Astrocyte (in vitro differentiated cells and primary cell): ENCODE measurements around the gene PLEKHM3. TPM values are rescaled to one million over a fixed set of nuclear protein-coding genes. Genes with fewer than 3 reads are reported as not detected.

ENCODE experiments used
- DNase-seq: peaks from one replicate; pipeline ENCODE4 v3.0.0-alpha.2; 2010; ENCODE audit warnings: low read depth
- FAIRE-seq: peaks from 2 replicates; lab custom pipeline; 2011; peaks lifted over from hg19 to GRCh38; lab: Jason Lieb, UNC
- H2AFZ ChIP-seq: 2 replicates; pipeline ENCODE4 v1.6.0; 2012; ENCODE audit warnings: low read depth, low read length, inconsistent platforms
- H3K27ac ChIP-seq: 2 replicates; pipeline ENCODE4 v1.5.1; 2011; ENCODE audit warnings: low read depth, low read length, inconsistent platforms
- H3K27me3 ChIP-seq: 2 replicates; pipeline ENCODE4 v1.6.0; 2011; ENCODE audit warnings: low read length, inconsistent platforms; ENCODE audit not compliant: insufficient read depth
- H3K36me3 ChIP-seq: 2 replicates; pipeline ENCODE4 v1.5.1; 2011; ENCODE audit warnings: low read length, inconsistent platforms; ENCODE audit not compliant: insufficient read depth
- H3K4me1 ChIP-seq: 2 replicates; pipeline ENCODE4 v1.5.1; 2011; ENCODE audit warnings: low read length, inconsistent platforms; ENCODE audit not compliant: insufficient read depth
- H3K4me2 ChIP-seq: 2 replicates; pipeline ENCODE4 v1.6.0; 2012; ENCODE audit warnings: low read length, inconsistent platforms
- H3K4me3 ChIP-seq: 2 replicates; pipeline ENCODE4 v1.5.1; 2011; ENCODE audit warnings: low read depth, mild to moderate bottlenecking, low read length, inconsistent platforms; ENCODE audit not compliant: insufficient read depth
- H3K79me2 ChIP-seq: 2 replicates; pipeline ENCODE4 v1.6.0; 2012; ENCODE audit warnings: mild to moderate bottlenecking, low read length, inconsistent platforms; ENCODE audit not compliant: insufficient read depth
- H3K9ac ChIP-seq: 2 replicates; pipeline ENCODE4 v1.6.0; 2012; ENCODE audit warnings: mild to moderate bottlenecking, low read length, inconsistent platforms
- H3K9me3 ChIP-seq: 2 replicates; pipeline ENCODE4 v1.5.1; 2012; ENCODE audit warnings: low read depth, mild to moderate bottlenecking, low read length, inconsistent platforms; ENCODE audit not compliant: insufficient read depth
- H4K20me1 ChIP-seq: 2 replicates; pipeline ENCODE4 v1.6.0; 2012; ENCODE audit warnings: low read length, inconsistent platforms; ENCODE audit not compliant: insufficient read depth
- H3K27ac Mint-ChIP-seq: one replicate; pipeline ENCODE4 v1.8.0; 2021; ENCODE audit warnings: mild to moderate bottlenecking, mixed read lengths; ENCODE audit not compliant: unreplicated experiment
- H3K27me3 Mint-ChIP-seq: one replicate; pipeline ENCODE4 v1.8.0; 2021; ENCODE audit warnings: low read depth, mixed read lengths; ENCODE audit not compliant: unreplicated experiment
- H3K36me3 Mint-ChIP-seq: one replicate; pipeline ENCODE4 v1.8.0; 2021; ENCODE audit warnings: low read depth, mixed read lengths; ENCODE audit not compliant: unreplicated experiment
- H3K4me1 Mint-ChIP-seq: one replicate; pipeline ENCODE4 v1.8.0; 2021; ENCODE audit warnings: low read depth, mixed read lengths; ENCODE audit not compliant: unreplicated experiment
- H3K4me3 Mint-ChIP-seq: one replicate; pipeline ENCODE4 v1.8.0; 2021; ENCODE audit warnings: mild to moderate bottlenecking, moderate library complexity, mixed read lengths; ENCODE audit not compliant: unreplicated experiment
- H3K9me3 Mint-ChIP-seq: one replicate; pipeline ENCODE4 v1.8.0; 2021; ENCODE audit warnings: mild to moderate bottlenecking, mixed read lengths; ENCODE audit not compliant: unreplicated experiment
- EZH2 ChIP-seq: IDR thresholded peaks from 2 replicates; pipeline ENCODE4 v1.6.1; 2012; ENCODE audit warnings: mild to moderate bottlenecking, low read length, inconsistent platforms; ENCODE audit not compliant: insufficient read depth
- total RNA-seq: library from RNA; stranded (reverse); gene quantifications from 2 replicates; pipeline ENCODE4 v1.2.1, GENCODE V29; 2021
- TF ChIP-seq, protein P1 (sequence below): IDR thresholded peaks from 2 replicates; pipeline ENCODE4 v1.5.1; 2011; ENCODE audit warnings: low read depth, mild to moderate bottlenecking, inconsistent platforms, low read length, moderate library complexity; ENCODE audit not compliant: insufficient read depth

The PLEKHM3 gene
- total RNA-seq, 1 donor from 2014 or later: 9.1 TPM

DNA sequence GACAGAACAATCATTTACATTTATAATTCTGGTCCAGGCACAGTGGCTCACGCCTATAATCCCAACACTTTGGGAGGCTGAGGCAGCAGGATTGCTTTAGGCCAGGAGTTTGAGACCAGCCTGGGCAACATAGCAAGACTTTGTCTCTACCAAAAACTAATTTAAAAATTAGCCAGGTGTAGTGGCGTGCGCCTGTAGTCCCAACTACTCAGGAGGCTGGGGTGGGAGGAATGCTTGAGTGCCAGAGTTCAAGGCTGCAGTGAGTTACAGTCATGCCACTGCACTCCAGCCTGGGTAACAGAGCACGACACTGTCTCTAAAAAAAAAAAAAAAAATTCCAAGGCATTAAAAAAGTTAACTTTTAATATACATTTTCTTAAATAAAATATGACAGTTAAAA lies 88.1 kb downstream of the PLEKHM3 start:
- Histone ChIP-seq H3K4me1 (no peaks in the 10 kb centered on the region), H3K4me3 (no peak overlapping the region), H4K20me1 (no peaks in the 10 kb centered on the region), H3K27ac (no peak overlapping the region), H3K27me3 (no peaks in the 10 kb centered on the region), H3K4me2 (no peak overlapping the region), H3K9me3 (no peaks in the 10 kb centered on the region), H3K36me3 (no peaks in the 10 kb centered on the region), H3K79me2 (no peaks in the 10 kb centered on the region), H3K9ac (no peak overlapping the region), H2AFZ (no peak overlapping the region)
- no peak for FAIRE-seq
- no peak overlapping the region for H3K27ac Mint-ChIP-seq
- no peaks in the 10 kb centered on the region for H3K27me3 Mint-ChIP-seq
- TF ChIP-seq EZH2: no peak
- TF ChIP-seq, protein P1, sequence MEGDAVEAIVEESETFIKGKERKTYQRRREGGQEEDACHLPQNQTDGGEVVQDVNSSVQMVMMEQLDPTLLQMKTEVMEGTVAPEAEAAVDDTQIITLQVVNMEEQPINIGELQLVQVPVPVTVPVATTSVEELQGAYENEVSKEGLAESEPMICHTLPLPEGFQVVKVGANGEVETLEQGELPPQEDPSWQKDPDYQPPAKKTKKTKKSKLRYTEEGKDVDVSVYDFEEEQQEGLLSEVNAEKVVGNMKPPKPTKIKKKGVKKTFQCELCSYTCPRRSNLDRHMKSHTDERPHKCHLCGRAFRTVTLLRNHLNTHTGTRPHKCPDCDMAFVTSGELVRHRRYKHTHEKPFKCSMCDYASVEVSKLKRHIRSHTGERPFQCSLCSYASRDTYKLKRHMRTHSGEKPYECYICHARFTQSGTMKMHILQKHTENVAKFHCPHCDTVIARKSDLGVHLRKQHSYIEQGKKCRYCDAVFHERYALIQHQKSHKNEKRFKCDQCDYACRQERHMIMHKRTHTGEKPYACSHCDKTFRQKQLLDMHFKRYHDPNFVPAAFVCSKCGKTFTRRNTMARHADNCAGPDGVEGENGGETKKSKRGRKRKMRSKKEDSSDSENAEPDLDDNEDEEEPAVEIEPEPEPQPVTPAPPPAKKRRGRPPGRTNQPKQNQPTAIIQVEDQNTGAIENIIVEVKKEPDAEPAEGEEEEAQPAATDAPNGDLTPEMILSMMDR: no peak
- DNase-seq: no peak
- no peaks in the 10 kb centered on the region for H3K9me3 Mint-ChIP-seq
- no peak overlapping the region for H3K4me3 Mint-ChIP-seq
- no peaks in the 10 kb centered on the region for H3K4me1 Mint-ChIP-seq
- H3K36me3 Mint-ChIP-seq: no peaks in the 10 kb centered on the region

DNA sequence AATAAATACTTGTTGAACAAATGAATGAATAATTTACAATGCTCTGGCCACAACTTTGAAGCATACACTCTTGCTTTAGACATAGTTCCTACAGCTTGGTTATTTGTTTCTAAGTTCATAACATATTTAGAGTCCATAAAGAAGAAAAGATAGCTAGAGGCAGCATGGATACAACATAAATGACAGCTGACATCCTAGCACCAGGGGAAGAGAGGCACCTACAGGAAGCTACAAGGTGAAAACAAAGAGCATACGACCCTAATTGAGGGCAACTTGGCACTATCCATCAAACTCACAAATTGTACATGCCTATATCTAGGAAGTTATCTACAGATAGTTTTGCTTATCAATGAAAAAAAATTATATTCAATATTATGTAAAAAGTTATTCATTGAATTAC lies 88.9 kb downstream of the PLEKHM3 start:
- Mint-ChIP-seq H3K9me3 (no peaks in the 10 kb centered on the region), H3K4me1 (no peaks in the 10 kb centered on the region), H3K27ac (no peak overlapping the region), H3K4me3 (no peak overlapping the region), H3K27me3 (no peaks in the 10 kb centered on the region), H3K36me3 (no peaks in the 10 kb centered on the region)
- Histone ChIP-seq H3K27me3 (no peaks in the 10 kb centered on the region), H3K9me3 (no peaks in the 10 kb centered on the region), H3K4me2 (no peak overlapping the region), H4K20me1 (no peaks in the 10 kb centered on the region), H3K36me3 (no peaks in the 10 kb centered on the region), H3K27ac (no peak overlapping the region), H2AFZ (no peak overlapping the region), H3K4me1 (no peaks in the 10 kb centered on the region), H3K4me3 (no peak overlapping the region), H3K79me2 (no peaks in the 10 kb centered on the region), H3K9ac (no peak overlapping the region)
- FAIRE-seq: no peak
- no peak for DNase-seq
- TF ChIP-seq EZH2: no peak
- TF ChIP-seq, protein P1: no peak

DNA sequence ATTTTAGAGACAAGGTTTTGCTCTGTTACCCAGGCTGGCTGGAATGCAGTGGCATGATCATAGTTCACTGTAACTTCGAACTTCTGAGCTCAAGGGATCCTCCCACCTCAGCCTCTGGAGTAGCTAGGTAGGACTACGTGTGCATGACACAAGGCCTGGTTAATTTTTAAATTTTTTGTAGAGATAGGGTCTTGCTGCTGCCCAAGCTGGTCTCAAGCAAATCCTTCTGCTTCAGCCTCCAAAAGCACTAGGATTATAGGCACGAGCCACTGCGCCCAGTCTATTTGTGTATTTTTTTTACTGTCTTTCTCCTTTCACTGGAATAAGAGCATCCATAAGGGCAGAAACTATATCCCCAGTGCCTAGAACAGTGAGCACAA lies 89.3 kb downstream of the PLEKHM3 start:
- DNase-seq: no peak
- H3K9me3 ChIP-seq: no peaks in the 10 kb centered on the region
- H3K9ac ChIP-seq: no peak overlapping the region
- H3K4me2 ChIP-seq: no peak overlapping the region
- no peak overlapping the region for H3K27ac ChIP-seq
- H3K4me1 ChIP-seq: no peaks in the 10 kb centered on the region
- Mint-ChIP-seq H3K27me3 (no peaks in the 10 kb centered on the region), H3K36me3 (no peaks in the 10 kb centered on the region), H3K4me1 (no peaks in the 10 kb centered on the region), H3K4me3 (no peak overlapping the region), H3K9me3 (no peaks in the 10 kb centered on the region), H3K27ac (no peak overlapping the region)
- H2AFZ ChIP-seq: no peak overlapping the region
- no peak overlapping the region for H3K4me3 ChIP-seq
- H3K79me2 ChIP-seq: no peaks in the 10 kb centered on the region
- FAIRE-seq: no peak
- H3K36me3 ChIP-seq: no peaks in the 10 kb centered on the region
- TF ChIP-seq EZH2: no peak
- TF ChIP-seq, protein P1: no peak
- H3K27me3 ChIP-seq: no peaks in the 10 kb centered on the region
- no peaks in the 10 kb centered on the region for H4K20me1 ChIP-seq
